IMR-90 (cell line): Measurements from ENCODE around the gene LATS2. TPM values are rescaled to one million over a fixed set of nuclear protein-coding genes. Genes with fewer than 3 reads are reported as not detected.

ENCODE experiments used
- ATAC-seq: fragments of 200-7000 bp; cut with Tn5 transposase; 2 replicates; pipeline ENCODE4 v1.9.1; 2020; ENCODE audit warnings: low read depth, mild to moderate bottlenecking, moderate library complexity
- BruUV-seq: library from RNA; stranded (reverse); fragments of 400-500 nt; replicated peaks from 2 replicates; lab custom pipeline; 2021; lab: Mats Ljungman, UMichigan
- CTCF ChIA-PET: fragments of 300-600 bp; formaldehyde crosslinking; extraction: SDS; loops from one replicate; lab custom pipeline; 2021; ENCODE audit warnings: antibody characterized with exemption; lab: Yijun Ruan, JAX
- POLR2A ChIA-PET: fragments of 300-600 bp; sonication (Branson Sonifier 250); formaldehyde crosslinking; loops from one replicate; lab custom pipeline; 2022; ENCODE audit warnings: antibody characterized with exemption; ENCODE audit not compliant: unreplicated experiment; lab: Charles Lee
- DNase-seq: peaks from one replicate; pipeline ENCODE4 v3.0.0; 2013
- H2AFZ ChIP-seq: replicated peaks from 2 replicates; pipeline ENCODE3; 2013; ENCODE audit warnings: low read length, mild to moderate bottlenecking; ENCODE audit not compliant: poor library complexity
- H2AK5ac ChIP-seq: 2 replicates; pipeline ENCODE4 v1.6.1; 2013; ENCODE audit warnings: low read depth, low read length, inconsistent platforms
- H2AK9ac ChIP-seq: replicated peaks from 2 replicates; pipeline ENCODE3; 2013; ENCODE audit warnings: mild to moderate bottlenecking, low read depth, low read length, moderate library complexity; ENCODE audit not compliant: poor library complexity
- H2BK120ac ChIP-seq: 2 replicates; pipeline ENCODE4 v1.6.1; 2013; ENCODE audit warnings: low read depth, low read length, inconsistent platforms
- H2BK15ac ChIP-seq: 3 replicates; pipeline ENCODE4 v1.6.1; 2013; ENCODE audit warnings: low read depth, low read length, inconsistent platforms
- H2BK20ac ChIP-seq: 2 replicates; pipeline ENCODE4 v1.6.1; 2013; ENCODE audit warnings: low read depth, mild to moderate bottlenecking, inconsistent platforms, low read length, moderate library complexity
- H2BK5ac ChIP-seq: 2 replicates; pipeline ENCODE4 v1.6.1; 2013; ENCODE audit warnings: mild to moderate bottlenecking, low read depth, low read length, inconsistent platforms; ENCODE audit not compliant: poor library complexity, severe bottlenecking
- H3K14ac ChIP-seq: replicated peaks from 2 replicates; pipeline ENCODE4 v1.6.1; 2013; ENCODE audit warnings: low read depth, low read length, inconsistent platforms
- H3K18ac ChIP-seq: 2 replicates; pipeline ENCODE4 v1.6.1; 2013; ENCODE audit warnings: low read depth, low read length, control low read depth
- H3K23ac ChIP-seq: 2 replicates; pipeline ENCODE4 v1.6.1; 2013; ENCODE audit warnings: low read depth, low read length, inconsistent platforms
- H3K27ac ChIP-seq: 2 replicates; pipeline ENCODE4 v1.5.1; 2013; ENCODE audit warnings: mild to moderate bottlenecking, control low read depth, low read length; ENCODE audit not compliant: insufficient read depth
- H3K27me3 ChIP-seq: 2 replicates; pipeline ENCODE4 v1.6.1; 2013; ENCODE audit warnings: low read length; ENCODE audit not compliant: control insufficient read depth, insufficient read depth
- H3K36me3 ChIP-seq: 2 replicates; pipeline ENCODE4 v1.6.1; 2013; ENCODE audit warnings: low read length, mixed read lengths; ENCODE audit not compliant: control insufficient read depth, insufficient read depth
- H3K4ac ChIP-seq: 2 replicates; pipeline ENCODE4 v1.6.1; 2013; ENCODE audit warnings: low read depth, low read length, inconsistent platforms
- H3K4me1 ChIP-seq: 2 replicates; pipeline ENCODE4 v1.6.1; 2013; ENCODE audit warnings: low read length, mixed read lengths; ENCODE audit not compliant: control insufficient read depth, insufficient read depth
- H3K4me2 ChIP-seq: 2 replicates; pipeline ENCODE4 v1.6.1; 2013; ENCODE audit warnings: low read depth, mild to moderate bottlenecking, control low read depth, low read length, moderate library complexity
- H3K4me3 ChIP-seq: 2 replicates; pipeline ENCODE4 v1.5.1; 2013; ENCODE audit warnings: low read depth, mild to moderate bottlenecking, control low read depth, low read length, moderate library complexity; ENCODE audit not compliant: insufficient read depth
- H3K56ac ChIP-seq: 2 replicates; pipeline ENCODE4 v1.6.1; 2013; ENCODE audit warnings: low read length, inconsistent platforms; ENCODE audit not compliant: insufficient read depth; ENCODE audit errors: extremely low read depth
- H3K79me1 ChIP-seq, 2 experiments: 2 replicates each; pipeline ENCODE4 v1.6.1; 2013; ENCODE audit warnings: low read length in 2 of 2, inconsistent platforms in 1 of 2, low read depth in 1 of 2
- H3K9ac ChIP-seq: 2 replicates; pipeline ENCODE4 v1.6.1; 2013; ENCODE audit warnings: low read depth, low read length, control low read depth
- H3K9me1 ChIP-seq: 2 replicates; pipeline ENCODE4 v1.6.1; 2013; ENCODE audit warnings: low read length, inconsistent platforms; ENCODE audit not compliant: insufficient read depth
- H3K9me3 ChIP-seq: 2 replicates; pipeline ENCODE4 v1.6.1; 2013; ENCODE audit warnings: low read length; ENCODE audit not compliant: control insufficient read depth, insufficient read depth
- H4K20me1 ChIP-seq: 2 replicates; pipeline ENCODE4 v1.6.1; 2013; ENCODE audit warnings: low read length, inconsistent platforms; ENCODE audit not compliant: insufficient read depth
- H4K5ac ChIP-seq: 2 replicates; pipeline ENCODE4 v1.6.1; 2013; ENCODE audit warnings: mild to moderate bottlenecking, low read depth, low read length, control low read depth
- H4K8ac ChIP-seq, 2 experiments: 2 replicates each; pipeline ENCODE4 v1.6.1; 2013; ENCODE audit warnings: low read depth in 2 of 2, low read length in 2 of 2, control low read depth in 1 of 2, inconsistent platforms in 1 of 2
- H4K91ac ChIP-seq: 2 replicates; pipeline ENCODE4 v1.6.1; 2013; ENCODE audit warnings: low read depth, low read length, inconsistent platforms; ENCODE audit not compliant: insufficient read depth
- CTCF ChIP-seq: conservative IDR thresholded peaks from 2 replicates; pipeline ENCODE4 v1.5.1; 2012; ENCODE audit warnings: mild to moderate bottlenecking, low read depth, low read length, improper control_type of control experiment
- POLR2A ChIP-seq: IDR thresholded peaks from 2 replicates; pipeline ENCODE4 v1.6.1; 2012; ENCODE audit warnings: mild to moderate bottlenecking, low read depth, low read length
- RAD21 ChIP-seq: IDR thresholded peaks from 2 replicates; pipeline ENCODE4 v1.6.1; 2012; ENCODE audit warnings: low read length, improper control_type of control experiment
- RFX5 ChIP-seq: IDR thresholded peaks from 2 replicates; pipeline ENCODE4 v1.8.0; 2012; ENCODE audit warnings: low read depth, mild to moderate bottlenecking, low read length, moderate library complexity
- SMC3 ChIP-seq: fragments of 150-350 bp; IDR thresholded peaks from 2 replicates; pipeline ENCODE4 v1.6.1; 2016; ENCODE audit warnings: low read depth, mild to moderate bottlenecking, antibody characterized with exemption, low read length, moderate library complexity
- USF2 ChIP-seq: fragments of 150-350 bp; IDR thresholded peaks from 2 replicates; pipeline ENCODE4 v1.6.1; 2017; ENCODE audit warnings: mild to moderate bottlenecking, antibody characterized with exemption, low read length, low read depth
- WGBS, 2 experiments: methylation state at CpG; one replicate each; pipeline versions ENCODE4 v1.1.5 to v1.1.7; 2013; ENCODE audit warnings: missing lambda C conversion rate in 2 of 2; ENCODE audit not compliant: insufficient read length in 1 of 2; ENCODE audit errors: extremely low coverage in 2 of 2; 5-methylcytosine and 5-hydroxymethylcytosine counted together
- dilution Hi-C: fragments of 300-500 bp; cut with HindIII; formaldehyde crosslinking; loops from one replicate; pipeline ENCODE4 v1.14.3; 2018; ENCODE audit warnings: low sequenced_read_pairs; ENCODE audit not compliant: unreplicated experiment
- in situ Hi-C: fragments of 300-500 bp; cut with MboI; formaldehyde crosslinking; loops from 3 replicates; pipeline ENCODE4 v1.14.3; 2019; ENCODE audit warnings: low sequenced_read_pairs, inconsistent platforms, mixed read lengths
- intact Hi-C: fragments of 100-400 bp; cut with micrococcal nuclease; formaldehyde crosslinking; loops from 2 replicates; pipeline ENCODE4 v1.10.0; 2022
- polyA plus RNA-seq, 3 experiments: library from polyadenylated mRNA; depleted of rRNA; stranded (reverse); fragments of >200 nt; gene quantifications; 2 replicates each; pipeline ENCODE4 v1.2.3, GENCODE V29; 2012; ENCODE audit warnings: low replicate concordance in 1 of 3
- total RNA-seq: library from RNA; depleted of rRNA; stranded (reverse); fragments of >200 nt; gene quantifications from 2 replicates; pipeline ENCODE4 v1.2.3, GENCODE V29; 2012

Gene LATS2
- total and polyA plus RNA-seq, 2 of the 4 experiments (the other 2 are of a cell fraction), result 12.7 to 22.4 TPM

- POLR2A ChIA-PET, result no interaction called here
- Histone ChIP-seq H3K27ac (no peak overlapping the region), H3K9me3 (no peaks in the 10 kb centered on the region), H3K36me3 (no peaks in the 10 kb centered on the region), H3K79me1 (no peaks in the 10 kb centered on the region), H3K27me3 (no peaks in the 10 kb centered on the region; the same call in 1 of the 2 replicates), H3K18ac (no peak overlapping the region; the same call in 1 of the 2 replicates), H3K14ac (no peak overlapping the region), H4K91ac (no peak overlapping the region), H3K9me1 (no peaks in the 10 kb centered on the region), H3K56ac (no peak overlapping the region), H3K4me1 (peaks cover 3% of the 10 kb centered on the region; the same call in 1 of the 2 replicates), H4K8ac (no peak overlapping the region), H3K23ac (no peak overlapping the region), H4K20me1 (no peaks in the 10 kb centered on the region), H3K4ac (no peak overlapping the region), H2BK20ac (no peak overlapping the region), H2BK5ac (no peak overlapping the region), H3K4me3 (no peak overlapping the region), H3K4me2 (no peak overlapping the region; the same call in 1 of the 2 replicates), H2AK5ac (0 out of 2 replicates have a peak overlapping the region, but pooled peaks have one; percentile 5), H2BK120ac (peak overlapping the region; percentile 39; the same call in 1 of the 2 replicates), H4K5ac (no peak overlapping the region), H2AFZ (peak overlapping the region; percentile 86), H2BK15ac (no peak overlapping the region), H3K9ac (no peak overlapping the region), H2AK9ac (no peak overlapping the region)
- TF ChIP-seq USF2, result no peak
- no peak for TF ChIP-seq CTCF
- TF ChIP-seq POLR2A, result no peak
- TF ChIP-seq RFX5, result no peak
- TF ChIP-seq RAD21, result no peak
- TF ChIP-seq SMC3, result no peak
- dilution Hi-C loops, result no loop called here
- DNase-seq (no peak), ATAC-seq (no peak)
- BruUV-seq, result no TSS peak
- CTCF ChIA-PET, result no interaction called here
- WGBS, 2 experiments, result 17% methylated on average over 14 of the region's 29 CpGs; no CpG with 5 or more reads in 1 of the 2 experiments
- in situ Hi-C loops, result loop anchor here (10.0 kb wide), 1 partner anchor 529 kb away; no protein-coding TSS in a partner anchor
- intact Hi-C loops, result no loop called here
Measured at GRCh38 chr13:20945952-20946383, 115.4 kb downstream of the LATS2 start.
